Ovary (tissue), 3 donors: ENCODE measurements around the gene MOV10.

ENCODE experiments used
- EP300 ChIP-seq: sonication (generic); formaldehyde crosslinking; IDR thresholded peaks from one replicate; pipeline ENCODE4 v1.6.1; 2017; ENCODE audit warnings: antibody characterized with exemption
- TF ChIP-seq, protein P1 (sequence below), 3 donors: fragments of 450-650 bp in 2 of 3; fragments of 200-600 bp in 1 of 3; IDR thresholded peaks; one replicate each; pipeline versions ENCODE4 v1.5.1 to v1.8.0; 2016 to 2022; ENCODE audit warnings: antibody characterized with exemption in 3 of 3, mild to moderate bottlenecking in 1 of 3
- donor health status: DM: no; HTN: no; CAD: no.

DNA sequence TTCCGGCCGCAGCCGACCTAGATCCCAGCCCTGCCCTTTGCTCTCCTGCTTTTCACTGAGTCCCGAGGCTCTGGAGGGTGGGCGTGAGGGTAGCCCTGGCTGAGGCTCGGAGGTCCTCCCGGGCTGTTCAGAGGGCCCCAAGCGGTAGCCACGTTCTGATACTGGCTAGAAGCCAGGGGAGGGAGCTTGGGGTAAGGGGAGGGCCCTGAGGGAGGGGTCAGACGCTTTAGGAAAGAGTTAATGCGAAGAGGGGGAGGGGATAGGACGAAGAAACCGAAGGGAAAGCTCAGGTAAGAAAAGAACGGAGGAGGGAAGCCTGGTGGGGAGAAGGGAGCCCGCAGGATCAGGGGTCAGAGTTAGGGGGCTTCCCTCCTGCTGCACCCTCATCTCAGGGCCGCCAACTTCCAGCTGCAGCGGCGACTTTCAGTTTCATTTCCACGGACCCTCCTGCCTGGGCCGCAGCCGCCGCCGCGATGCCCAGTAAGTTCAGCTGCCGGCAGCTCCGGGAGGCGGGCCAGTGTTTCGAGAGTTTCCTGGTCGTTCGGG is at the start of gene MOV10:
- TF ChIP-seq, protein P1, sequence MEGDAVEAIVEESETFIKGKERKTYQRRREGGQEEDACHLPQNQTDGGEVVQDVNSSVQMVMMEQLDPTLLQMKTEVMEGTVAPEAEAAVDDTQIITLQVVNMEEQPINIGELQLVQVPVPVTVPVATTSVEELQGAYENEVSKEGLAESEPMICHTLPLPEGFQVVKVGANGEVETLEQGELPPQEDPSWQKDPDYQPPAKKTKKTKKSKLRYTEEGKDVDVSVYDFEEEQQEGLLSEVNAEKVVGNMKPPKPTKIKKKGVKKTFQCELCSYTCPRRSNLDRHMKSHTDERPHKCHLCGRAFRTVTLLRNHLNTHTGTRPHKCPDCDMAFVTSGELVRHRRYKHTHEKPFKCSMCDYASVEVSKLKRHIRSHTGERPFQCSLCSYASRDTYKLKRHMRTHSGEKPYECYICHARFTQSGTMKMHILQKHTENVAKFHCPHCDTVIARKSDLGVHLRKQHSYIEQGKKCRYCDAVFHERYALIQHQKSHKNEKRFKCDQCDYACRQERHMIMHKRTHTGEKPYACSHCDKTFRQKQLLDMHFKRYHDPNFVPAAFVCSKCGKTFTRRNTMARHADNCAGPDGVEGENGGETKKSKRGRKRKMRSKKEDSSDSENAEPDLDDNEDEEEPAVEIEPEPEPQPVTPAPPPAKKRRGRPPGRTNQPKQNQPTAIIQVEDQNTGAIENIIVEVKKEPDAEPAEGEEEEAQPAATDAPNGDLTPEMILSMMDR (IDR thresholded peaks at IDR 0.05) = no peak
- no peak for TF ChIP-seq EP300
